ENCODE results near the gene TOLLIP.

The TOLLIP gene

DNA sequence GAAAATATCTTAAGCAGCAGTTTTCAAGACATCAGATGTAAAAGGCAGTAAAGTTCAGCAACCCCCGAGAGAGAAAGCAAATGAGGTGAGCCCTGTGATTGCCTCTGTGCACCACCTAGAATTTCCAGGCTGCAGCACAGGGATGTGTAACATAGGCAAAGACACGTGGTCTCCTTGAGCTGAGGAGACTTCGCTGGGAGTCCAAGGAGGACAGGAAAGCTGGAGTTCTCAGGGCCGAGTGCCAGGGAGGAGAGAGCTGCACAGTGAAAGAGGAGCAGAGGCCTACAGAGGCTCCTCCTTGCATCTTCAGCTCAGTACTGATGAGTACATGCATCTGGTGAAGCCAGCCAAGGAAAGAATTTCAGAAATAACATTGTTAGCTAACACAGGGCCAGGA is 17.6 kb upstream of the TOLLIP start:
- Histone ChIP-seq H3K4me2 (ENCODE audit: low read length) (no peak overlapping the region), H3K9ac (ENCODE audit: low read length) (no peak overlapping the region), H2AFZ (ENCODE audit: low read length) (no peak overlapping the region), H3K36me3 (ENCODE audit: insufficient read depth, low read length) (no peaks in the 10 kb centered on the region; the same call in 1 of the 2 replicates), H3K9me3 (ENCODE audit: low read length) (peaks cover 11% of the 10 kb centered on the region), H3K9me2 (ENCODE audit: low read depth, low read length) (no peaks in the 10 kb centered on the region), H3F3A (ENCODE audit: insufficient read depth, low read length) (no peaks in the 10 kb centered on the region), H3K79me2 (ENCODE audit: insufficient read depth, low read length) (no peaks in the 10 kb centered on the region), H3K4me1 (ENCODE audit: insufficient read depth, low read length, severe bottlenecking) (no peaks in the 10 kb centered on the region), H3K27me3 (ENCODE audit: insufficient read depth, low read length) (peaks cover 4% of the 10 kb centered on the region; the same call in 1 of the 2 replicates), H3K4me3 (ENCODE audit: low read depth, low read length, poor library complexity, severe bottlenecking) (no peak overlapping the region), H3K27ac (ENCODE audit: low read depth, low read length, poor library complexity, severe bottlenecking) (no peak overlapping the region), H4K20me1 (ENCODE audit: insufficient read depth, low read length) (no peaks in the 10 kb centered on the region)
- TF ChIP-seq, protein P1, sequence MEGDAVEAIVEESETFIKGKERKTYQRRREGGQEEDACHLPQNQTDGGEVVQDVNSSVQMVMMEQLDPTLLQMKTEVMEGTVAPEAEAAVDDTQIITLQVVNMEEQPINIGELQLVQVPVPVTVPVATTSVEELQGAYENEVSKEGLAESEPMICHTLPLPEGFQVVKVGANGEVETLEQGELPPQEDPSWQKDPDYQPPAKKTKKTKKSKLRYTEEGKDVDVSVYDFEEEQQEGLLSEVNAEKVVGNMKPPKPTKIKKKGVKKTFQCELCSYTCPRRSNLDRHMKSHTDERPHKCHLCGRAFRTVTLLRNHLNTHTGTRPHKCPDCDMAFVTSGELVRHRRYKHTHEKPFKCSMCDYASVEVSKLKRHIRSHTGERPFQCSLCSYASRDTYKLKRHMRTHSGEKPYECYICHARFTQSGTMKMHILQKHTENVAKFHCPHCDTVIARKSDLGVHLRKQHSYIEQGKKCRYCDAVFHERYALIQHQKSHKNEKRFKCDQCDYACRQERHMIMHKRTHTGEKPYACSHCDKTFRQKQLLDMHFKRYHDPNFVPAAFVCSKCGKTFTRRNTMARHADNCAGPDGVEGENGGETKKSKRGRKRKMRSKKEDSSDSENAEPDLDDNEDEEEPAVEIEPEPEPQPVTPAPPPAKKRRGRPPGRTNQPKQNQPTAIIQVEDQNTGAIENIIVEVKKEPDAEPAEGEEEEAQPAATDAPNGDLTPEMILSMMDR (IDR thresholded peaks at IDR 0.05; ENCODE audit: low read length): no peak
- TF ChIP-seq EZH2 (IDR thresholded peaks at IDR 0.05; ENCODE audit: borderline replicate concordance, low read length): no peak

DNA sequence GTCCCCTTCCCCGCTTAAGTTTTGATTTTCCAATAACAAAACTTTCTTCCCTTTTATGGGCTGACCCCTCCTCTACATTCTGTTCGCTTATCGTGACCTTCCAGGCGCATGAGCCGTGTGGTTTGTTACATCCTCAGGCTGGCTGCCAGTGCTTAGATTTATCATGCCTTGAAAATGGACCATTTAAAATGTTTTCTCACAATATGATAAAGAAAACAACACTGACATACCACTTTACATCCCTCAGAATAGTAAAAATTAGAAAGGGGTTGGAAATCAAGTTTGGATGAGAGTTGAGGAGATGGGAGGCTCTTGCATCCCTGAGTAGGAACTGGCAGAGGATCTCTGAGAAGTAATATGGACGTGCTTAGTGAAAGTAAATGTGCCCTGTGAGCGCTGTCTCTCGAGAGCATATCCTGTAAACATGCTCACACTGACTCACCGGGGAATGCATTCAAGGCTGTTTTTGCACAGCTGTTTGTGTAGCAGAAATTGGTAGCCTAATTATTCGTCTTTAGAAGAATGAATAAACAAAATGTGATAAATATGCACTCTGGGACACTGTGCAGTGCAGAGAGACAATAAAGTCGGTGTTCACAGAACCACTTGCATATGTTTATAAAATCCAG is 17.1 kb upstream of the TOLLIP start:
- Histone ChIP-seq H3K4me3 (ENCODE audit: low read depth, low read length, poor library complexity, severe bottlenecking) (no peak overlapping the region), H3K9ac (ENCODE audit: low read length) (no peak overlapping the region), H3K4me2 (ENCODE audit: low read length) (no peak overlapping the region)

DNA sequence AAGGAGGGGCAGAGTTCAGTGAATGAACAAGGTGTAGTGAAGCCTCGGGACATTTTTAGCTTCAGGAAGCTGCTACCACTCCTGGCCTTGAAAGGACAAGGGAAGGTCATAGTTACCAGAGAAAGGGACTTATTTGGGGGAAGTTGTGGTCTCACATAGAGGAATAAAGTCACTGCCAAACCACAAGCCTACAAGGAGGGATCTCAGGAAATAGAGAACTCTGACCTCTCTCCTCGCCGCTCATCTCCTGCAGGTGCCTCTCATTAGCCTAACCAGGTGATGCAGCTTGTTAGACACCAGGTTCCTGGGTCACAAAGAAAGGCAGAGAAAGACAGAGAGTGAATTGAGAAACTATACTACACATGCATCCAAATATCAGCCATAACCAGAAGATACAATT is 14.3 kb upstream of the TOLLIP start:
- Histone ChIP-seq H3K27me3 (ENCODE audit: insufficient read depth, low read length) (peaks cover 13% of the 10 kb centered on the region; the same call in 1 of the 2 replicates), H3K36me3 (ENCODE audit: insufficient read depth, low read length) (no peaks in the 10 kb centered on the region; the same call in 1 of the 2 replicates), H3K4me3 (ENCODE audit: low read depth, low read length, poor library complexity, severe bottlenecking) (no peak overlapping the region), H3K79me2 (ENCODE audit: insufficient read depth, low read length) (no peaks in the 10 kb centered on the region), H4K20me1 (ENCODE audit: insufficient read depth, low read length) (no peaks in the 10 kb centered on the region), H3K9ac (ENCODE audit: low read length) (no peak overlapping the region), H2AFZ (ENCODE audit: low read length) (no peak overlapping the region), H3K4me1 (ENCODE audit: insufficient read depth, low read length, severe bottlenecking) (no peaks in the 10 kb centered on the region), H3K9me2 (ENCODE audit: low read depth, low read length) (no peaks in the 10 kb centered on the region), H3K27ac (ENCODE audit: low read depth, low read length, poor library complexity, severe bottlenecking) (no peak overlapping the region), H3K4me2 (ENCODE audit: low read length) (no peak overlapping the region), H3K9me3 (ENCODE audit: low read length) (peaks cover 9% of the 10 kb centered on the region), H3F3A (ENCODE audit: insufficient read depth, low read length) (no peaks in the 10 kb centered on the region)
- TF ChIP-seq, protein P1 (IDR thresholded peaks at IDR 0.05; ENCODE audit: low read length): no peak
- TF ChIP-seq EZH2 (IDR thresholded peaks at IDR 0.05; ENCODE audit: borderline replicate concordance, low read length): no peak

More for the DNA sequence above, 17.1 kb upstream of the TOLLIP start:
- H4K20me1 ChIP-seq (ENCODE audit: insufficient read depth, low read length): no peaks in the 10 kb centered on the region
- no peak overlapping the region for H3K27ac ChIP-seq (ENCODE audit: low read depth, low read length, poor library complexity, severe bottlenecking)
- no peaks in the 10 kb centered on the region for H3K79me2 ChIP-seq (ENCODE audit: insufficient read depth, low read length)
- no peak overlapping the region for H2AFZ ChIP-seq (ENCODE audit: low read length)
- peaks cover 4% of the 10 kb centered on the region; the same call in 1 of the 2 replicates for H3K27me3 ChIP-seq (ENCODE audit: insufficient read depth, low read length)
- H3K9me3 ChIP-seq (ENCODE audit: low read length): peaks cover 11% of the 10 kb centered on the region
- TF ChIP-seq, protein P1 (IDR thresholded peaks at IDR 0.05; ENCODE audit: low read length): no peak
- no peak for TF ChIP-seq EZH2 (IDR thresholded peaks at IDR 0.05; ENCODE audit: borderline replicate concordance, low read length)
- H3F3A ChIP-seq (ENCODE audit: insufficient read depth, low read length): no peaks in the 10 kb centered on the region
- no peaks in the 10 kb centered on the region for H3K4me1 ChIP-seq (ENCODE audit: insufficient read depth, low read length, severe bottlenecking)
- H3K36me3 ChIP-seq (ENCODE audit: insufficient read depth, low read length): no peaks in the 10 kb centered on the region; the same call in 1 of the 2 replicates
- no peaks in the 10 kb centered on the region for H3K9me2 ChIP-seq (ENCODE audit: low read depth, low read length)

Measured in OCI-LY1 (cell line).